DLD1 (cell line): ENCODE results near the gene CD3D.

Experiments
- in situ Hi-C: cut with HindIII; loops from 2 replicates; pipeline ENCODE4 v1.10.0; 2017; ENCODE audit warnings: low sequenced_read_pairs

Gene CD3D

DNA sequence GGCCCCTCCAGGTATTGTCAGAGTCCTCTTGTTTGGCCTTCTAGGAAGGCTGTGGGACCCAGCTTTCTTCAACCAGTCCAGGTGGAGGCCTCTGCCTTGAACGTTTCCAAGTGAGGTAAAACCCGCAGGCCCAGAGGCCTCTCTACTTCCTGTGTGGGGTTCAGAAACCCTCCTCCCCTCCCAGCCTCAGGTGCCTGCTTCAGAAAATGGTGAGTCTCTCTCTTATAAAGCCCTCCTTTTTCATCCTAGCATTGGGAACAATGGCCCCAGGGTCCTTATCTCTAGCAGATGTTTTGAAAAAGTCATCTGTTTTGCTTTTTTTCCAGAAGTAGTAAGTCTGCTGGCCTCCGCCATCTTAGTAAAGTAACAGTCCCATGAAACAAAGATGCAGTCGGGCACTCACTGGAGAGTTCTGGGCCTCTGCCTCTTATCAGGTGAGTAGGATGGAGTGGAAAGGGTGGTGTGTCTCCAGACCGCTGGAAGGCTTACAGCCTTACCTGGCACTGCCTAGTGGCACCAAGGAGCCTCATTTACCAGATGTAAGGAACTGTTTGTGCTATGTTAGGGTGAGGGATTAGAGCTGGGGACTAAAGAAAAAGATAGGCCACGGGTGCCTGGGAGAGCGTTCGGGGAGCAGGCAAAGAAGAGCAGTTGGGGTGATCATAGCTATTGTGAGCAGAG is 37.8 kb downstream of the CD3D start, which contains the start of gene CD3E:
Gene CD3E (plus strand): TSS at position 163 of the 681 bp plus-strand sequence. CDS start 223 bp downstream, at position 386.
- in situ Hi-C loops = no loop called here

- in situ Hi-C loops = no loop called here
These were observed 38.3 kb downstream of the CD3D start for GRCh38 chr11:118304227-118304567.

GRCh38 chr11:118301600-118302195 is 40.8 kb downstream of the CD3D start:
- in situ Hi-C loops = no loop called here

DNA sequence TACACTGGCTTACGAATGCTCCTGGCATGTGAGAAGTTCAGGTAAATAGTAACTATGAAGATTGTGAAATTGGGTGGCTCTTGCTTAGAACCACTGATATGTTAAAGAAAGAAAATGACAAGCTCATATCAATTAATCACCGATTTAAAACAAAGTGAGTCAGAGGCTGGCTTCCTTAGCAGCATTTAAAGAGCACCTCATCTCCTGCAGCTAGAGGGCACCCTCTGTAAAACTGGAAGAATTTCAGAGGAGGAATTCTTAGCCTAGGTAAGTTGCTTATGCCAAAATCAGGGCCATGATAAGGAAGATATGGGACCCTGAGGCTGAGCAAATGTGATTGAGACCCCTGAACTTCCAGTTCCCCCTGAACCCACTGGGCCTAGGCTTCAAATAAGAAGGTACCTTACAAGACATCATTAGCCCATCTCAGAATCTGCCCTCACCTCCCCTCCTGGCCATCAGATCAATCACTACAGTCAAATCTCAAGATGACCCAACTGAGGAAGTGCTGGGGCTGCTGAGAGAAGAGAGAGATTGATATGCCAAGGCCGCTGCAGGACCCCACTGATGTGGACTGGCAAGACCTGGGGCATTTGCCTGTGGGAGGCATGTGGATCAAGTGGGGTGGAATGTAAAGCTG is 46.6 kb downstream of the CD3D start:
- in situ Hi-C loops = no loop called here

GRCh38 chr11:118295199-118295598 is 47.3 kb downstream of the CD3D start:
- in situ Hi-C loops = no loop called here

DNA sequence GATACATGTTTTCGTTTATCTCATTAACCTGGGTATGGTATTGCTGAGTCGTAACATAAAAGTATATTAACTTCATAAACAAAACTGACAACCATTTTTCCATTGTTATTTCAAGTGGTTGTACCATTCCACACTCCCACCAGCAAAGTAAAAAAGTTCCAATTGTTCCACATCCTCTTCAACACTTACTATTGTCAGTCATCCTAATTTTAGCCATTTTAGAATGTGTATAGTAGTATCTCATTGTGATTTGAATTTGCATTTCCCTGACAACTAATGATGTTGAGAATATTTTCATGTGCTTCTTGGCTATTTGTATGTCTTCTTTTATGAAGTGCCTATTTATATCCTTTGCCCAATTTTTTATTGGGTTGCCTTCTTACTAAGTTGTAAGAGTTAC is 48.5 kb downstream of the CD3D start:
- in situ Hi-C loops = no loop called here

GRCh38 chr11:118291477-118292135 is 50.9 kb downstream of the CD3D start:
- in situ Hi-C loops = no loop called here

GRCh38 chr11:118290923-118291322 is 51.6 kb downstream of the CD3D start:
- in situ Hi-C loops = no loop called here

- in situ Hi-C loops = loop anchor here (10.0 kb wide), 1 partner anchor 115 kb away; the partner anchor contains the start of gene SCN2B
These were observed 53.1 kb downstream of the CD3D start for GRCh38 chr11:118289401-118289800.
